GM12874 (cell line): ENCODE data around the gene OR7G1.

Experiments used
- CTCF ChIP-seq: IDR thresholded peaks from 2 replicates; pipeline ENCODE4 v1.5.1; 2011; ENCODE audit warnings: low read depth, mild to moderate bottlenecking, control low read depth, low read length, moderate library complexity; ENCODE audit not compliant: insufficient read depth

Gene OR7G1

GRCh38 chr19:9115307-9115813, at the start of gene OR7G1:
Gene OR7G1 (minus strand): TSS chr19:9115763. CDS start chr19:9115763, 0 bp downstream.
- no peak for TF ChIP-seq CTCF

GRCh38 chr19:9165261-9165660, 49.7 kb upstream of the OR7G1 start:
- no peak for TF ChIP-seq CTCF

- TF ChIP-seq CTCF, result no peak
Measured at GRCh38 chr19:9161427-9161826, 45.9 kb upstream of the OR7G1 start.

- no peak for TF ChIP-seq CTCF
Measured at GRCh38 chr19:9159891-9160290, 44.3 kb upstream of the OR7G1 start.

GRCh38 chr19:9156304-9156703, 40.7 kb upstream of the OR7G1 start:
- no peak for TF ChIP-seq CTCF

GRCh38 chr19:9155591-9155990, 40.0 kb upstream of the OR7G1 start:
- no peak for TF ChIP-seq CTCF

GRCh38 chr19:9151367-9151766, 35.8 kb upstream of the OR7G1 start:
- no peak for TF ChIP-seq CTCF
